NCI-H2171 (cell line): ENCODE results near the gene TH.
"Not testable (repeated sequence)": the region's sequence is repeated elsewhere in the genome, so short reads cannot be mapped to it uniquely, and the experiment has no call there.

Experiments used
- DNase-seq: peaks from one replicate; lab custom pipeline; 2025; lab: John Stamatoyannopoulos, UW

Gene TH

GRCh38 chr11:2195756-2196088 lies 24.1 kb upstream of the TH start:
- DNase-seq = no peak

DNA sequence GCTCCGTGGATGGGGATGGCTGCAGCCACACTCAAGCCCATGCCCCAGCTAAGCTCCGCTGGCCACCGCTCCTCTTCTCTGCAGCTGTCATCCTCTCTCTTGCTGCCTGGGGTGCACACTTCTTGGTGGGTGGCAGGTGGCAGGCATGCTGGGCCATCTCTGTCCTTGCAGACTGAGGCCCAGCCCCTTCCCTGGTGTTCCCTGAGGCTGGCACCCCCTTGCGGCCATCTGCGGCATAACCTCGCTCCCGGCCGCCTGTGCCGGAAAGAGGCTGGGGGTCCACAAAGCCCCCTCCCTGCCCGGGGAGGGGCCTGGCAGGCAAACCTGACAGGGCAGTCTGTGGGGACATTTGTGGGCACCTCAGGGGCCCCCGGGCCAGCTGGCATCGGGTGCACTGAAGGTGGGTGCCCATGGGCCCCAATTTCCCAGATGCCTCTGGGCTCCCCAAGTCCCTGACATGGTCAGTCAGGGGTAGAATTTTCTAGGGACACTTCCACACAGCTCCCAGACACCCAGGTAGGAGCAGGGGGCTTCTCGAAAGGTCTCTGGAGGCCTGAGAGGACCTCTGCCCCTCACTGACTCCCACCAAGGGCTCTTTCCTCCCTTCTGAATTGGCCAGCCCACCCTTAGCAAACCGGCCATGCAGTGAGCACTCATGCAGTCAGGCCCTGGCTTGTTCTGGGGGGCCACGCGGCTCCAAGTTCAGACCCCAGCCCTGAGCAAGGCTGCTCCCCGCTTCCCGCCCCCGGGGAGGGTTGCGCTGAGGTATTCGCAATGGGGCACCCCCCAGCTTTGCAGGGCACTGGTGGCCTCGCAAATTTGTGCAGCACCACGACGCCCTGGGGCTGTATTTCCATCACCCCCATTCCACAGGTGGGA lies 23.5 kb upstream of the TH start:
- no peak for DNase-seq

DNA sequence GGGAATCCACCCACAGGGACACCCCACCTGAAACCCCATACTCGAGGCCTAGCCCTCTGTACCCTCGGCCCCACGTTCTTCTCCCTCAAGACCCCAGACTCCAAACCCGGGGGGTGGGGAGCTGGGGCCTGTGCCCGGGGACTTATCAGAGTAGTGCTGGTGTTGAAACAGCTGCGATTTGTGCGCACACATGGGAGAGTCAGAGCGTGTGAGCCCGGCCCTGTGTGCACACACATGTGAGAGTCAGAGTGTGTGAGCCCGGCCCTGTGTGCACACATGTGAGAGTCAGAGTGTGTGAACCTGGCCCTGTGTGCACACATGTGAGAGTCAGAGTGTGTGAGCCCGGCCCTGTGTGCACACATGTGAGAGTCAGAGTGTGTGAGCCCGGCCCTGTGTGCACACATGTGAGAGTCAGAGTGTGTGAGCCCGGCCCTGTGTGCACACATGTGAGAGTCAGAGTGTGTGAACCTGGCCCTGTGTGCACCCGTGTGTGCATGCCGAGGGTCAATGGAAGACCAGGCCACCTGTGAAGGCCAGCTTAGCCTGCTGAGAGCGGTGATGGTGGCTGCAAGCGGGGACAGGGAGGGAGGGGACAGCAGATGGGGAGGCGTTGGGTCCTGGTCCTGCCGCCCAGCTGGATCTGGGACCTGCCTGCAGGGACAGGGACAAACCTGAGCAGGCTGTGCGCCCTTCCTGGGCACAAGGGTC lies 22.4 kb upstream of the TH start:
- DNase-seq = not testable (repeated sequence)

DNA sequence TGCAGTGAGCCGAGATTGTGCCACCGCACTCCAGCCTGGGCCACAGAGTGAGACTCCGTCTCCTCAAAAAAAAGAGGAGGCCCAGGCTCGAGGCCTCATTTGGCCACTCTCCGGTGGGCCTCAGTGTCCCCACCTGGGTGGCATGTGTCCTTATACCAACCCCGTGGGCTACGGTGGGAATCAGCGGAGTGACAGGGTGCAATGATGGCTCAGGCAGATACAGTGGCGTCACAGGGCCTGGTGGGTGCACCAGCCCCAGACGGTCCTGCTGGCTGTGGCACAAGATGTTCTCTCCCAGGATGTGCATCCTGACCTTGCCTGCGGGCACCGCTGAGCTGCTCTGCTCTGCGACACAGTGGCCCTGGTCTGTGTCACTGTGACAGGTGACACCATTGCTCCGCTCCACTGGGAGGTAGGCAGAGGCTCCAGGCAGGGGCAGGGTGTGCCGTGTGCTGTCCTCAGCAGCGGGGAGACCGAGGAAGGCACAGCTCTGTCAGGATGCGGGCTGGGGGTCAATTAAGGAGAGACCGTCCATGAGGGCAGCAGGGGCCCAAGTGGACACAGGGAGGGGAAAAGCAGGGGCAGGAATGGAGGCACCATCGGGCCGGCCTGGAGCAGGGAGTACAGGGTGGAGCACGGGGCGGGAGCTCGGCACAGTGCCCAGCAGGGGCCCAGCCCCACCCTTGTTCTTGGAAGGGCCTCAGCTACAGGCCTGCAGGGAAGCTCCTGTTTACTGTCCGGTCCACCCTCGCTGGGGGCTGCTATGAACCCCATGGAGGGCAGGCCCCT lies 21.7 kb upstream of the TH start:
- DNase-seq = no peak

GRCh38 chr11:2192435-2192834 lies 20.8 kb upstream of the TH start:
- DNase-seq = no peak

GRCh38 chr11:2191883-2192282 lies 20.3 kb upstream of the TH start:
- no peak for DNase-seq

- DNase-seq = no peak
Observed at GRCh38 chr11:2190657-2191471, 19.2 kb upstream of the TH start.

DNA sequence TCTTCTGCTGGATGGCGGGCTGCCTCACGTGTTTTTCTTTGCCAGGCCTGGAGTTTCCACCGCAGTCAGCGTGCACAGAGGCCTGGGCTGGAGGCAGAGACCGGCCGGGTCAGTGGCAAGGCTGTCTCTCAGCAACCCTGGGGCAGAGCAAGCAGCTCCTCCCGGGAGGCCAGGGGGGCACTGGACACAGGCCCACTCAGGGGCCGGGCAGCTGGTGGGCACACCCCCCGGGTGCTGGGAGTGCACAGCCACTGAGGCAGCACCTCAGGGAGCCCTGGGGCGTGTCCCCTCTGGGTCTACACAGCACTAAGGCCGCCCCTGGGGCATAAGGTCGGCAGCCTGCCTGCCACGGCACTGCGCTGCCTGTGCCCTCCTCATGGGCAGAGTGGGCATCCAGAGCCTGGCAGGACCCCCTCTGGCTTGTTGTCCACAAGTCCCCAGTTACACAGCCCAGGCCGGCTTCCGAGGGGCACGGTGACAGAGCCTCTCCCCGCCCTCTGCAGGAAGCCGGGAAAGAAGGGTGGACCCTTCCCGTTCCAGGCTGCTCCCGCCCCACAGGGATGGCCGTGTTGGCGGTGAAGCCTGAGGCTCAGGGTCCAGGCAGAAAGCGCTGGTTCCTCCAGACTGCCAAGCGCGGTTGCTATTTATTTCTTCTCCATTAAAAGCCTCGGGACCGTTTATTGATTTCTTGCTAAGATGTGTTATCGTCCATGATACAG lies 18.5 kb upstream of the TH start:
- DNase-seq = no peak

DNA sequence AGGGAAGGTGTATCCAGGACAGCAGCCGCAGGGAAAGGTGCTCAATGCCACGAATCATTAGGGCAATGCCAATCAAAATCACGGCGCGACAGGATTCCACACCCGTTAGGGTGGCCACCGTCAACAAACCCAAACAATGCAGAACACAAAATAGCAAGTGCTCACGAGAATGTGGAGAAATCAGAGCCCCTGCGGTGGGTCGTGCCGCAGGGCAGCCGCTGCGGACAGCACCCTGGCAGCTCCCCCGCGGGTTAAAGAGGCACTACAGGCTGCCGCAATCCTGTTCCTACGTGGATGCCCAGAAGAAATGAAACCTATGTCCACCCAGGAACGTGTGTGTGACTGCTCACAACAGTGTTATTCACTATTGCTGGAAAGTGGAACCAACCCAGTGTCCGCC lies 17.1 kb upstream of the TH start:
- DNase-seq = no peak

- no peak for DNase-seq
Observed at GRCh38 chr11:2187280-2187707, 15.7 kb upstream of the TH start.

DNA sequence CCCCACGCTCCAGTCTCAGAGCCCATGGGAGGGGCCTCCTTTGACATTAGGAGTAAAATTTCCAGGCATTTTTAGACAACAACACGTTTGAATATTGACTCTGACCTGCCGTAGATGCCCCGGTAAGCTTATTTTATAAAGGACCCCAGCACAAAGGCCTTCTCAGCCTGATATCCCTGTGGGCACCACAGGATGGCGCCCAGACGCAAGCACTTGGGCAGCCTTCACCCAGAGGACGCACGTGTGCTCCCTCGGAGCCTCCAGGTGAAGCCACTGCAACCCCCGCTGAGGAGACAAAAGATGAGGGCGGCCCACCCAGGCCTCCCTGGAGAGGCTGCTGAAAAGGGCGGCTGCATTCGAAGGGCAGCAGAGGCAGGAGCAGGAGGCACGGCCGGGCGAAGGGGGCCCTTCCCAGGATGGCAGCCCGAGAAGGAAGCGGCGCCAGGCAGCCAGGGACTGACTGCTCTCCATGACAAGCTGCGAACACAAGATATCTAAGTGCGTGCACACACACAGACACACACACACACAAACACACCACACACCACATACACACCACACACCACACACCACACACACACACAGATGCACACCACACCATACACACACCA lies 15.2 kb upstream of the TH start:
- no peak for DNase-seq

DNA sequence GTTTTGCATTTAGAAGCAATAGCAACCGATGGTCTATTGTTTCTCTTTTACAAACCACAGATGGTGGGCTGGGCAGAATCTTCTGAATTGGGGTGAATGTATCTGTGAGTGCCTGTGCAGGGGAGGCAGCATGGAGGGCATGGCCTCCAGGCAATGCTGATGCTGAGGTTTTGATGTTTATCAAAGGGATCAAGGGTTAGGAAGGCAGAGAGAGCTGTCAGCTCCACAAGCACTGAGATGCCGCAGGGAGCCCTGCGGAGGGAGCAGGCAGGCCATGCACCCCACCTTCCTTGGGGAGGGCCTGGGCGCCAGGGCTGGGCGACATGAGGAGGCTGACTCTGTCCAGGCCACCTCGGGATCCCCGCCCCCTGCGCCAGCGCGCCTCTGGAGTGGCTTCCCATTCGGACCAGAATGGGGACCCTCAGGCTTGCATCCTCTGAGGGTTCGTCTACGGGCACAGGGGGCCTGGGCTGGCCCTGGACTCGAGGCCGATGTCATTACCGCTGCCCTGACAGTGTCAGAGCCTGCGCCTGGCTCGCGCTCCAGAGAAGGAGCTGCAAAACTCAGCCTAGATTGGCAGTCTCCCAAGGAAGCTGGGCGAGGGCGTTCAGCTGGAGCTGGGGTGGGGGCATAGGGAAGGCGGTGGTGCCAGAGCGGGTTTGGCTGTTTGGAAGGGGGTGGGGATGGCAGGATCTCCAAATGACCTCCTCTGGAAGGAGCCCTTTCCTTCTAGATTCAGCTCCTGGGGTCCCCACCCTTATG lies 13.9 kb upstream of the TH start:
- DNase-seq = no peak

GRCh38 chr11:2182692-2183474 lies 11.3 kb upstream of the TH start:
- no peak for DNase-seq

DNA sequence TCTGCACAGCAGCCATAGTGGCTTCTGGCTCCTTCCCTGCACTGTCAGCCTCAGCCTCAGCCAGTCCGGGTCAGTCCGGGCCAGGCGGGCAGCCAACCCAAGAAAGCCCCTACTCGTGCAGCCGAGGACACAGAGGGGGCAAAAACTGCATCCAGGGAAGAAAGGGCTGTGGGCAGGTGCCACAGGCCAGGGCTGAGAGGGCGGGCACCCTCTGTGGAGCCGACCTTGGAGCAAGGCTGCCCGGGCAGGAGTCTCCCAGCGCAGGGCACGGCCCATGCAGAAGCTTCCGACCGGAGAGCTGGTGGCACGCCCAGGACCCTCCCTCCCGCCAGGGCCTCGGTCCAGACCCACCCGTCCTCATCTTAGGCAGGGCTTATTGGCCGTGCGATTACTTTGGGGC lies 10.5 kb upstream of the TH start:
- DNase-seq = no peak

GRCh38 chr11:2180789-2181370 lies 9.3 kb upstream of the TH start:
- no peak for DNase-seq

DNA sequence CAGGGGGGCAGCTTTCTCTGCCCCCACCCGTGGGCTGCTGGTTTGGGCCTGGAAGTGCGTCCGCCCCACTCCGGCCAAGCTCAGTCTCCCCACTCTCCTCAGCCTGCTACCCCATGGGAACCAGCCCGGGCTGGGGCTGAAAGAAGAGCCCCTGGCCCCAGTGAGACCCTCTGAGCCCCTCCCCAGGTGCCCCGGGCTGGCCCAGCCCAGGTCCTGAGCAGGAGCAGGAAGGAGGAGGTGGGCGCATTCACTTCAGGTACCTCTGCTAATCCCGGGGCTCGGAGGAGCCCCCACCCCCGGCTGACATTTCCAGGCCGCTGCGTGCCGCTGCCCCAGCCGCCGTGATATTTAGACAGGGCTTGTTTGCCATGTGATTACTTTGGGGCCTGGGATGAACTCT lies 8.7 kb upstream of the TH start:
- DNase-seq = no peak

DNA sequence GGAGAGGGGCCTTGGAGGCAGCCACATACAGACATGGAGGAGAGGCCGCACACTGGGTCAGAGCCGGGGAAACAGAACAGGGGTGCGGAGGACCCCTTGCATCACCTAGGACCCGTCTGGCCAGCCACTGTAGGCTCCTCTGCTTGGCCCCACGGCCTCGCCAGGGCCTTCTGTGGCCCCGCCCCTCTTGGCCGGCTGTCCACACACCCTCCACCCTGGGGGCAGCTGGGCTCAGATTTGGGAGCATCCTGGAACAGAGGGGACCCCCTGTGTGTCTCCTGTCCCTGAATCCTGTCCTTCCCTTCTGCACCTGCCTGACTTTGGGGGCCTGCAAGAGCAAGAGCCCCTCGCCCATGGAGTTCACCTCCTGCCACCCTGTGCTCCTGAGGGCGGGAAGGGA lies 7.9 kb upstream of the TH start:
- DNase-seq = no peak

DNA sequence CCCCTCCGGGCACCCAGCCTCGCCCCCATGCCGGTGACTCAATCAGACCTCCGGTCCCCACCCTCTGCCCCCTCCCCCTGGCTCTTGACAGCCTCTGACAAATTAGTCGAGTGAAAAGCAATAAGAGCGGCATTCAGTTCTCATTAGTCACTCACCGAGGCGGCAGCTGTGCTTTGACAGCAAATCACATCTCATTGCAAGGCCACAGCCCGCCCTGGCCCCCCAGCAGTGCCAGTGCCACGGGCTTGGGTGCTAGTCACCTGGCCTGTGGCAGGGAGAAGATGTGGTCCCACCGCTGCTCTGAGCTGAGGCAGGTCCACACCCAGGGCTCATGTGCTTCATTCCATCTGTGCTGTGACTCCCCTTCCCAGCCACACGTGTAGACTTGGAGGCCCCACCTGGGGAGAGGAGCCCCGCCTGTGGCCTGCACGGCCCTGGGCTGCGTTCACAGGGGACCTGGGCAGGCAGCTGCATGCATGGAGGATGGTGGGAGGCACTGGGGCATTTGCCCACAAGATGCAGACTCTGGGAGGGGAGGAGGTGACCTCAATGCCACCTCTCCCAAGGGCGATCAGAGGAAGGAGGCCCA lies 7.4 kb upstream of the TH start:
- DNase-seq = no peak
